OCI-LY3 (cell line): ENCODE data around the gene DDX18.

Experiments
- H2AFZ ChIP-seq: fragments of 200-600, 300-600 bp; shearing (Covaris generic); 2 replicates; pipeline ENCODE4 v1.6.0; 2014; ENCODE audit warnings: antibody characterized with exemption, low read depth, low read length
- H3K27ac ChIP-seq: fragments of 200-600, 300-600 bp; sonication (generic); 2 replicates; pipeline ENCODE4 v1.5.1; 2014; ENCODE audit warnings: mild to moderate bottlenecking, low read length, moderate library complexity, mixed read lengths
- H3K27me3 ChIP-seq: fragments of 200-600, 300-600 bp; sonication (generic); 2 replicates; pipeline ENCODE4 v1.6.1; 2014; ENCODE audit warnings: low read depth, low read length, mixed read lengths
- H3K36me3 ChIP-seq: fragments of 200-600, 300-600 bp; sonication (generic); replicated peaks from 2 replicates; pipeline ENCODE3; 2014; ENCODE audit warnings: low read depth, low read length, mixed read lengths
- H3K4me1 ChIP-seq: fragments of 300-600, 200-600 bp; sonication (generic); 2 replicates; pipeline ENCODE4 v1.6.1; 2014; ENCODE audit warnings: low read length, mixed read lengths
- H3K4me2 ChIP-seq: fragments of 200-600, 300-600 bp; sonication (generic); 2 replicates; pipeline ENCODE4 v1.6.1; 2014; ENCODE audit warnings: low read length, mixed read lengths
- H3K4me3 ChIP-seq: fragments of 300-600, 200-600 bp; sonication (generic); 2 replicates; pipeline ENCODE4 v1.5.1; 2014; ENCODE audit warnings: antibody characterized with exemption, mild to moderate bottlenecking, low read length, moderate library complexity
- H3K79me2 ChIP-seq: fragments of 300-600, 200-600 bp; shearing (Covaris generic); 2 replicates; pipeline ENCODE4 v1.6.1; 2014; ENCODE audit warnings: mild to moderate bottlenecking, low read length, mixed read lengths
- H3K9ac ChIP-seq: fragments of 300-600, 200-600 bp; shearing (Covaris generic); 2 replicates; pipeline ENCODE4 v1.6.0; 2014; ENCODE audit warnings: mild to moderate bottlenecking, low read length, moderate library complexity
- H3K9me3 ChIP-seq: fragments of 200-600, 300-600 bp; shearing (Covaris generic); 2 replicates; pipeline ENCODE4 v1.6.1; 2014; ENCODE audit warnings: low read length, mixed read lengths; ENCODE audit not compliant: insufficient read depth
- H4K20me1 ChIP-seq: fragments of 200-600, 300-600 bp; sonication (generic); 2 replicates; pipeline ENCODE4 v1.6.1; 2016; ENCODE audit warnings: low read length, mixed read lengths; ENCODE audit not compliant: insufficient read depth
- EZH2phosphoT487 ChIP-seq: fragments of 200-600 bp; shearing (Covaris generic); IDR thresholded peaks from 2 replicates; pipeline ENCODE4 v1.6.1; 2018; ENCODE audit warnings: antibody characterized with exemption, mixed run types, low read depth
- TF ChIP-seq, protein P1 (sequence below): fragments of 200-600, 300-600 bp; sonication (generic); IDR thresholded peaks from 2 replicates; pipeline ENCODE4 v1.5.1; 2014; ENCODE audit warnings: antibody characterized with exemption, low read length, low read depth

Gene DDX18

DNA sequence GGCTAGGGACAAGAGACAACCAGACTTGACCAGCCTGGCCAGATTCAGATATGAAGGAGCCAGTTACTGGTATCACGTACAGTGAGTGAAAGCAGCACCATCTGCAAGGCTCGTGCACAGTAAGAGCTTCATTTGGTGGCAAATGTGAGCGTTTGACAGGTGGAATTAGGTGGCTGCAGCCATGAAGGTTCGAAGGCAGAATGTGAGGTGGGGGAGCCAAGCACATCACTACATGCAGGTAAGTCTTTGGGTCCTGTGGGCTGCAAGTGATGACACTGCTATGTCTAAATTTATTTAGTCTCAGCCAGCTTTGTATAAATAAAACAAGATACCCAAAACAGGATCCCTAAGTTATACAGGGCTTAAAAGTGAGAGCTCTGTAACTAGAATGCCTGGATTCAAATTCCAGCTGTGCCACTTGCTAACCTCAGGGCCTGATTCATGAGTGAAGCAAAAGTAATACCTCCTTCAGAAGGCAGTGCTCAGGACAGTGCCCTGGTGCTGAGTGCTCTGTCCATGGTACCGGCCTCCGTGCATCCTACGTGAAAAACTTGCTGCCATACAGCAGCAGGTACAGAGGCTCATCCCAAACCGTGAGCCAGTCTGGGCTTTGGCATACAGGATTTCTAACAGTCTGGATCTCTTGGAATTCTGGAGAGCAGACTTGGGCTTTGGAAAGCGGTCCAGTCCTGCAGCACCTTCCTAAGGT, 18.6 kb downstream of the DDX18 start:
- H3K4me2 ChIP-seq: no peak overlapping the region
- H3K27ac ChIP-seq: no peak overlapping the region
- no peak overlapping the region for H3K4me3 ChIP-seq
- no peaks in the 10 kb centered on the region for H4K20me1 ChIP-seq
- no peaks in the 10 kb centered on the region for H3K27me3 ChIP-seq
- no peak overlapping the region for H2AFZ ChIP-seq
- H3K4me1 ChIP-seq: no peaks in the 10 kb centered on the region
- no peak for TF ChIP-seq EZH2phosphoT487
- TF ChIP-seq, protein P1, sequence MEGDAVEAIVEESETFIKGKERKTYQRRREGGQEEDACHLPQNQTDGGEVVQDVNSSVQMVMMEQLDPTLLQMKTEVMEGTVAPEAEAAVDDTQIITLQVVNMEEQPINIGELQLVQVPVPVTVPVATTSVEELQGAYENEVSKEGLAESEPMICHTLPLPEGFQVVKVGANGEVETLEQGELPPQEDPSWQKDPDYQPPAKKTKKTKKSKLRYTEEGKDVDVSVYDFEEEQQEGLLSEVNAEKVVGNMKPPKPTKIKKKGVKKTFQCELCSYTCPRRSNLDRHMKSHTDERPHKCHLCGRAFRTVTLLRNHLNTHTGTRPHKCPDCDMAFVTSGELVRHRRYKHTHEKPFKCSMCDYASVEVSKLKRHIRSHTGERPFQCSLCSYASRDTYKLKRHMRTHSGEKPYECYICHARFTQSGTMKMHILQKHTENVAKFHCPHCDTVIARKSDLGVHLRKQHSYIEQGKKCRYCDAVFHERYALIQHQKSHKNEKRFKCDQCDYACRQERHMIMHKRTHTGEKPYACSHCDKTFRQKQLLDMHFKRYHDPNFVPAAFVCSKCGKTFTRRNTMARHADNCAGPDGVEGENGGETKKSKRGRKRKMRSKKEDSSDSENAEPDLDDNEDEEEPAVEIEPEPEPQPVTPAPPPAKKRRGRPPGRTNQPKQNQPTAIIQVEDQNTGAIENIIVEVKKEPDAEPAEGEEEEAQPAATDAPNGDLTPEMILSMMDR: no peak
- H3K9ac ChIP-seq: no peak overlapping the region
- peaks cover 68% of the 10 kb centered on the region for H3K36me3 ChIP-seq
- no peaks in the 10 kb centered on the region for H3K79me2 ChIP-seq
- no peaks in the 10 kb centered on the region for H3K9me3 ChIP-seq

DNA sequence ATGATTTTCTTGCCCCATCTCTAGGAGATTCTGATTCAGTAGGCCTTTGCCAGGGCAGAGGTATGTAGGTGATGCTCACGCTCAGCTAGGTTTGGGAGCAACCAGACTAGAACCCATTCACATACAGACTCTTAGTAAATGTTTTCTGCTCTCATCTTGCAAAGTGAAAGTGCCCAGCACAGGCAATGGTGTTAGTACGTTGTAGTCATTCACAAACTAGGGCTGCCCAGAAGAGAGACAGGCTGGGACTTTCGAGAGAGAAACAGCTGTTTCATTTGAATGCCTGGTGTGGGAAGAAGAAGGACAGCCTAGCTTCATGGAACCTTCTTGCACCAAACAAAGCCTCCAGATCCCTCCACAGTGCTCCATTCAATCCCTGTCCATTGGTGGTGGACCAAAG, 19.4 kb downstream of the DDX18 start:
- no peaks in the 10 kb centered on the region for H3K9me3 ChIP-seq
- no peak overlapping the region for H2AFZ ChIP-seq
- H3K4me1 ChIP-seq: no peaks in the 10 kb centered on the region
- no peak overlapping the region for H3K9ac ChIP-seq
- no peak overlapping the region for H3K4me2 ChIP-seq
- no peak for TF ChIP-seq EZH2phosphoT487
- TF ChIP-seq, protein P1: no peak
- H3K79me2 ChIP-seq: no peaks in the 10 kb centered on the region
- no peaks in the 10 kb centered on the region for H4K20me1 ChIP-seq
- H3K36me3 ChIP-seq: peaks cover 67% of the 10 kb centered on the region
- no peaks in the 10 kb centered on the region for H3K27me3 ChIP-seq
- no peak overlapping the region for H3K4me3 ChIP-seq
- no peak overlapping the region for H3K27ac ChIP-seq

DNA sequence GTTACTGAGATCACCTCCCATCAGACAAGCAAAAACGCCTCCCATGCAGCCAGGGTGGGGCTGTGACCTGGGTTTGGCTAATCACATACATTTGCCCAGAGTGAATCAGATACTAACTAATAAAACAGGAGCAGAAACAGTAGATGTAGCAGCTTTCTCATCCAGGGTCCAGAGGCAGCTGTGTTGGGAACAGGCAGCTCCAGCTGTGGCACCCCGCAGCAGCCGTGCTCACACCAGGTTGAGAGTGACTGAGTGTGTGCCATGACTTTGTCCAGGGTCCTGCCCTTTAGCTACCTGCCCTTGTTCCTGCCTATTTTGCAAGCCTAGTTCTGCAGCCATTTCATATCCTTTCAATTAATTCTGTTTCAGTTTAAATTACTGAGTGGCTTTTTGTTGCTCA, 20.5 kb downstream of the DDX18 start:
- no peak for TF ChIP-seq EZH2phosphoT487
- TF ChIP-seq, protein P1: no peak
- no peak overlapping the region for H2AFZ ChIP-seq
- H3K9me3 ChIP-seq: no peaks in the 10 kb centered on the region
- H3K36me3 ChIP-seq: peaks cover 64% of the 10 kb centered on the region
- H4K20me1 ChIP-seq: no peaks in the 10 kb centered on the region
- no peaks in the 10 kb centered on the region for H3K27me3 ChIP-seq
- no peak overlapping the region for H3K4me3 ChIP-seq
- H3K79me2 ChIP-seq: no peaks in the 10 kb centered on the region
- no peaks in the 10 kb centered on the region for H3K4me1 ChIP-seq
- no peak overlapping the region for H3K9ac ChIP-seq
- H3K27ac ChIP-seq: no peak overlapping the region
- no peak overlapping the region for H3K4me2 ChIP-seq

DNA sequence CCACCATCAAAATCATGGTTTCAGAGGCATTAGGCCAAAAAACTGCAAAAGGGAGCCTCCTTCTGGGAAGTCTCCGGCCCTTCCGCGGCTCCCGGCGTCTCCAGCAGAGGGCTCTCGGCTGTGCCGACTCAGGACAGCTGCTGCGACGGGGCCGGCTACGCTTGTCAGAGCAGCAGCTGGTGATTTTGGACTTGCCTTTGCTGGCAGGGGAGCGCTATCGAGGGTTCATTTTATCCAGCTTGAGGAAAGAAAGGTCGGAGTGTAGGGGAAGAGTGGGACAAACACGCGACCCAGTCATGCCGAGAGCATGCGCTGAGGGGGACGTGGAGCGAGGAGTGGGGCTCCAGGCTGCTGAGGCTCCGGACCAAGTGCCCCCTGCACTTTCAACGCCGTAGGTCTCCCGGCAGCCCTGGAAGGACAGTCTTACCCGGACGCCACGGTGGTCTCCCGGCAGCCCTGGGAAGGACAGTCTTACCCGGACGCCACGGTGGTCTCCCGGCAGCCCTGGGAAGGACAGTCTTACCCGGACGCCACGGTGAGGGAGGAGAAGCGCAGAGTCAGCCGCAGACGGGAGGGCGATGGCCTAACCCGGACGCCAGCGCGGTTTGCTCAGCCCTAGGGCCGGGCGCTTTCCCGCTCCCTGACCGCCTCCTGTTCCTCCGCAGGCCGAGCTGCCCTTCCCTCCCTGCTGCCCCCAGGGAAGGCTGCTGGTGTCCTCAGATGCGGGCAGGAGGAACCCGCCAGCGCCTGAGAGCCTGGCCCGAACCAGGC, 21.7 kb downstream of the DDX18 start:
- Histone ChIP-seq H3K4me2 (no peak overlapping the region), H3K27ac (no peak overlapping the region), H3K4me3 (no peak overlapping the region), H2AFZ (no peak overlapping the region), H3K4me1 (no peaks in the 10 kb centered on the region), H3K27me3 (no peaks in the 10 kb centered on the region), H3K79me2 (no peaks in the 10 kb centered on the region), H4K20me1 (no peaks in the 10 kb centered on the region), H3K9ac (no peak overlapping the region), H3K9me3 (no peaks in the 10 kb centered on the region), H3K36me3 (peaks cover 61% of the 10 kb centered on the region)
- TF ChIP-seq, protein P1: no peak
- TF ChIP-seq EZH2phosphoT487: no peak
